GM23338 (cell line): ENCODE data around the gene CCNK. TPM values are rescaled to one million over a fixed set of nuclear protein-coding genes. Genes with fewer than 3 reads are reported as not detected.
A peak's percentile ranks its signal among the peaks of the same experiment; 100 is the strongest.

Source experiments
- ATAC-seq: fragments of 200-7000 bp; cut with Tn5 transposase; 3 replicates; pipeline ENCODE4 v1.9.1; 2020
- DNase-seq: peaks from one replicate; pipeline ENCODE4 v3.0.0-alpha.2; 2015; ENCODE audit warnings: low spot score
- H2AFZ ChIP-seq: fragments of 200-600 bp; sonication (generic); 2 replicates; pipeline ENCODE4 v1.8.0; 2016; ENCODE audit warnings: antibody characterized with exemption, mild to moderate bottlenecking, moderate library complexity
- H3F3A ChIP-seq: fragments of 200-600 bp; sonication (generic); replicated peaks from 2 replicates; pipeline ENCODE4 v1.8.0; 2017; ENCODE audit warnings: antibody characterized with exemption, mixed run types, low read depth
- H3K27ac ChIP-seq: fragments of 200-600 bp; sonication (generic); 2 replicates; pipeline ENCODE4 v1.6.1; 2016; ENCODE audit warnings: low read depth
- H3K27me3 ChIP-seq: fragments of 200-600 bp; sonication (generic); 2 replicates; pipeline ENCODE4 v1.8.0; 2016; ENCODE audit warnings: mild to moderate bottlenecking, mixed run types, moderate library complexity; ENCODE audit not compliant: insufficient read depth
- H3K36me3 ChIP-seq: fragments of 200-600 bp; sonication (generic); 2 replicates; pipeline ENCODE4 v1.8.0; 2016; ENCODE audit warnings: mild to moderate bottlenecking; ENCODE audit not compliant: insufficient read depth
- H3K4me1 ChIP-seq: fragments of 200-600 bp; sonication (generic); 2 replicates; pipeline ENCODE4 v1.8.0; 2016; ENCODE audit warnings: mild to moderate bottlenecking, moderate library complexity; ENCODE audit not compliant: insufficient read depth
- H3K4me2 ChIP-seq: fragments of 200-600 bp; sonication (generic); 2 replicates; pipeline ENCODE4 v1.7.1; 2017; ENCODE audit warnings: mixed run types
- H3K4me3 ChIP-seq: fragments of 200-600 bp; sonication (generic); 2 replicates; pipeline ENCODE4 v1.6.1; 2016; ENCODE audit warnings: mixed run types
- H3K79me2 ChIP-seq: fragments of 200-600 bp; sonication (generic); replicated peaks from 2 replicates; pipeline ENCODE4 v1.8.0; 2017; ENCODE audit warnings: mild to moderate bottlenecking; ENCODE audit not compliant: insufficient read depth
- H3K9me2 ChIP-seq: fragments of 200-600 bp; sonication (generic); 2 replicates; pipeline ENCODE4 v1.8.0; 2017; ENCODE audit not compliant: insufficient read depth
- H4K20me1 ChIP-seq: fragments of 200-600 bp; sonication (generic); replicated peaks from 2 replicates; pipeline ENCODE4 v1.8.0; 2017; ENCODE audit warnings: mild to moderate bottlenecking; ENCODE audit not compliant: insufficient read depth
- H3K27ac Mint-ChIP-seq: 2 replicates; pipeline ENCODE4 v1.8.0; 2020; ENCODE audit warnings: inconsistent platforms, mild to moderate bottlenecking, moderate library complexity, mixed read lengths
- H3K27me3 Mint-ChIP-seq: 3 replicates; pipeline ENCODE4 v1.8.0; 2022; ENCODE audit warnings: low read depth, mild to moderate bottlenecking, moderate library complexity, mixed read lengths, inconsistent platforms; ENCODE audit not compliant: insufficient read depth, poor library complexity
- H3K36me3 Mint-ChIP-seq: 3 replicates; pipeline ENCODE4 v1.8.0; 2021; ENCODE audit warnings: low read depth, mild to moderate bottlenecking, inconsistent platforms, moderate library complexity, mixed read lengths
- H3K4me1 Mint-ChIP-seq: 3 replicates; pipeline ENCODE4 v1.8.0; 2020; ENCODE audit warnings: mild to moderate bottlenecking, inconsistent platforms, mixed read lengths
- H3K4me3 Mint-ChIP-seq: 3 replicates; pipeline ENCODE4 v1.8.0; 2021; ENCODE audit warnings: moderate library complexity, mild to moderate bottlenecking, inconsistent platforms, mixed read lengths
- H3K9me3 Mint-ChIP-seq: 3 replicates; pipeline ENCODE4 v1.8.0; 2020; ENCODE audit warnings: moderate library complexity, mild to moderate bottlenecking, inconsistent platforms, mixed read lengths
- CREB1 ChIP-seq: fragments of 250-450 bp; sonication (Bioruptor Pico); IDR thresholded peaks from 2 replicates; pipeline ENCODE4 v1.5.0; 2020; ENCODE audit warnings: low read depth, mild to moderate bottlenecking, moderate library complexity
- EZH2 ChIP-seq: fragments of 200-600 bp; sonication (generic); IDR thresholded peaks from one replicate; pipeline ENCODE4 v1.8.0; 2017; ENCODE audit warnings: antibody characterized with exemption, mild to moderate bottlenecking, low read depth; ENCODE audit not compliant: unreplicated experiment
- EZH2phosphoT487 ChIP-seq: fragments of 200-600 bp; sonication (generic); IDR thresholded peaks from one replicate; pipeline ENCODE4 v1.8.1; 2018; ENCODE audit warnings: antibody characterized with exemption; ENCODE audit not compliant: unreplicated experiment
- JUNB ChIP-seq: IDR thresholded peaks from one replicate; pipeline ENCODE4 v1.6.1; 2016; ENCODE audit warnings: antibody characterized with exemption; ENCODE audit not compliant: unreplicated experiment
- NANOG ChIP-seq: IDR thresholded peaks from 2 replicates; pipeline ENCODE4 v1.6.1; 2016; ENCODE audit warnings: antibody characterized with exemption, borderline replicate concordance
- POLR2AphosphoS5 ChIP-seq: IDR thresholded peaks from 2 replicates; pipeline ENCODE4 v1.6.1; 2016; ENCODE audit warnings: antibody characterized with exemption, low read depth
- STAT1 ChIP-seq: IDR thresholded peaks from one replicate; pipeline ENCODE4 v1.6.1; 2016; ENCODE audit warnings: antibody characterized with exemption; ENCODE audit not compliant: unreplicated experiment
- ZNF114 ChIP-seq: fragments of 250-450 bp; sonication (Bioruptor Pico); IDR thresholded peaks from 2 replicates; pipeline ENCODE4 v1.5.0; 2020; ENCODE audit warnings: mild to moderate bottlenecking, moderate library complexity
- ZNF331 ChIP-seq: fragments of 250-450 bp; sonication (Bioruptor Pico); IDR thresholded peaks from 2 replicates; pipeline ENCODE4 v1.5.0; 2020; ENCODE audit warnings: low read depth, mild to moderate bottlenecking, moderate library complexity
- polyA plus RNA-seq: library from polyadenylated mRNA; unstranded; fragments of >200 nt; fragmentation: Nextera tagmentation; extraction: Ambion mirVana; gene quantifications from 2 replicates; pipeline ENCODE4 v1.2.1, GENCODE V29; 2016
- total RNA-seq: library from RNA; depleted of rRNA; stranded (reverse); fragments of >200 nt; shearing (Covaris generic); gene quantifications from 2 replicates; pipeline ENCODE4 v1.2.3, GENCODE V29; 2014
- TF ChIP-seq, protein P1 (sequence below): IDR thresholded peaks from 2 replicates; pipeline ENCODE4 v1.6.1; 2016; ENCODE audit warnings: antibody characterized with exemption
- TF ChIP-seq, protein P2 (sequence below): fragments of 250-450 bp; sonication (Bioruptor Pico); IDR thresholded peaks from 2 replicates; pipeline ENCODE4 v1.5.0; 2020; ENCODE audit warnings: mild to moderate bottlenecking, moderate library complexity
- TF ChIP-seq, protein P3 (sequence below), 2 experiments: fragments of 200-600 bp in 1 of 2; sonication (generic) in 1 of 2; conservative IDR thresholded peaks; 2 replicates each; pipeline versions ENCODE4 v1.5.1 to v1.6.1; 2016 to 2017; ENCODE audit warnings: antibody characterized with exemption in 2 of 2, low read depth in 2 of 2, mild to moderate bottlenecking in 2 of 2, moderate library complexity in 1 of 2
- TF ChIP-seq, protein P4 (sequence below): IDR thresholded peaks from one replicate; pipeline ENCODE4 v1.6.1; 2018; ENCODE audit warnings: antibody characterized with exemption; ENCODE audit not compliant: unreplicated experiment

Gene CCNK
- total and polyA plus RNA-seq, 2 experiments from 2014 or later: 54.0 to 60.6 TPM

DNA sequence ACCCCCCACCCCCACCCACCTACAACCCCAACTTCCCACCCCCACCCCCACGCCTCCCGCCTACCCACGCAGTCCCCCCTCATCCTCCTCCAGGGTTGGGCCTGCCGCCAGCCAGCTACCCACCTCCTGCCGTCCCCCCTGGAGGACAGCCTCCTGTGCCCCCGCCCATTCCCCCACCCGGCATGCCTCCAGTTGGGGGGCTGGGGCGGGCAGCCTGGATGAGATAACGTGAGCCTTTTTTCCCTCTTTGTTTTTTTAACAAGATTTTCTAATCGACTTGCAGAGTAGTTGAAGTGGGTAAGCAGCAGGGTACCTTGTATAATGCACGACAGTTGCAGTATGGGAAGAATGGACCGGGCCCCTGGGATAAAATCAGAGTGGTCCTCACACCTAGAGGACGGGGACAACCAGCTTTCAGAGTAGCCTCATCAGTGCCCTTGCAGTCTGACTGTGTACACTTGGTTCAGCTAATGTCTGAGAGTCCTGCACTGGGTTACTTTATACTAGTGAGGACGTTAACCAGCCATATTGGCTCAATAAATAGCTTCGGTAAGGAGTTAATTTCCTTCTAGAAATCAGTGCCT is 29.4 kb downstream of the CCNK start:
- no peak for ATAC-seq
- peaks cover 7% of the 10 kb centered on the region; the same call in 1 of the 2 replicates for H3F3A ChIP-seq
- peaks cover 3% of the 10 kb centered on the region; the same call in 1 of the 2 replicates for H4K20me1 ChIP-seq
- H3K9me3 Mint-ChIP-seq: no peaks in the 10 kb centered on the region
- no peaks in the 10 kb centered on the region for H3K79me2 ChIP-seq
- TF ChIP-seq NANOG (no peak), CREB1 (CRISPR knock-in tag) (no peak), EZH2phosphoT487 (no peak), ZNF114 (CRISPR knock-in tag) (no peak), ZNF331 (CRISPR knock-in tag) (no peak), JUNB (no peak), EZH2 (no peak), STAT1 (no peak), POLR2AphosphoS5 (no peak)
- TF ChIP-seq, protein P1, sequence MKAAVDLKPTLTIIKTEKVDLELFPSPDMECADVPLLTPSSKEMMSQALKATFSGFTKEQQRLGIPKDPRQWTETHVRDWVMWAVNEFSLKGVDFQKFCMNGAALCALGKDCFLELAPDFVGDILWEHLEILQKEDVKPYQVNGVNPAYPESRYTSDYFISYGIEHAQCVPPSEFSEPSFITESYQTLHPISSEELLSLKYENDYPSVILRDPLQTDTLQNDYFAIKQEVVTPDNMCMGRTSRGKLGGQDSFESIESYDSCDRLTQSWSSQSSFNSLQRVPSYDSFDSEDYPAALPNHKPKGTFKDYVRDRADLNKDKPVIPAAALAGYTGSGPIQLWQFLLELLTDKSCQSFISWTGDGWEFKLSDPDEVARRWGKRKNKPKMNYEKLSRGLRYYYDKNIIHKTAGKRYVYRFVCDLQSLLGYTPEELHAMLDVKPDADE: no peak
- TF ChIP-seq, protein P2, sequence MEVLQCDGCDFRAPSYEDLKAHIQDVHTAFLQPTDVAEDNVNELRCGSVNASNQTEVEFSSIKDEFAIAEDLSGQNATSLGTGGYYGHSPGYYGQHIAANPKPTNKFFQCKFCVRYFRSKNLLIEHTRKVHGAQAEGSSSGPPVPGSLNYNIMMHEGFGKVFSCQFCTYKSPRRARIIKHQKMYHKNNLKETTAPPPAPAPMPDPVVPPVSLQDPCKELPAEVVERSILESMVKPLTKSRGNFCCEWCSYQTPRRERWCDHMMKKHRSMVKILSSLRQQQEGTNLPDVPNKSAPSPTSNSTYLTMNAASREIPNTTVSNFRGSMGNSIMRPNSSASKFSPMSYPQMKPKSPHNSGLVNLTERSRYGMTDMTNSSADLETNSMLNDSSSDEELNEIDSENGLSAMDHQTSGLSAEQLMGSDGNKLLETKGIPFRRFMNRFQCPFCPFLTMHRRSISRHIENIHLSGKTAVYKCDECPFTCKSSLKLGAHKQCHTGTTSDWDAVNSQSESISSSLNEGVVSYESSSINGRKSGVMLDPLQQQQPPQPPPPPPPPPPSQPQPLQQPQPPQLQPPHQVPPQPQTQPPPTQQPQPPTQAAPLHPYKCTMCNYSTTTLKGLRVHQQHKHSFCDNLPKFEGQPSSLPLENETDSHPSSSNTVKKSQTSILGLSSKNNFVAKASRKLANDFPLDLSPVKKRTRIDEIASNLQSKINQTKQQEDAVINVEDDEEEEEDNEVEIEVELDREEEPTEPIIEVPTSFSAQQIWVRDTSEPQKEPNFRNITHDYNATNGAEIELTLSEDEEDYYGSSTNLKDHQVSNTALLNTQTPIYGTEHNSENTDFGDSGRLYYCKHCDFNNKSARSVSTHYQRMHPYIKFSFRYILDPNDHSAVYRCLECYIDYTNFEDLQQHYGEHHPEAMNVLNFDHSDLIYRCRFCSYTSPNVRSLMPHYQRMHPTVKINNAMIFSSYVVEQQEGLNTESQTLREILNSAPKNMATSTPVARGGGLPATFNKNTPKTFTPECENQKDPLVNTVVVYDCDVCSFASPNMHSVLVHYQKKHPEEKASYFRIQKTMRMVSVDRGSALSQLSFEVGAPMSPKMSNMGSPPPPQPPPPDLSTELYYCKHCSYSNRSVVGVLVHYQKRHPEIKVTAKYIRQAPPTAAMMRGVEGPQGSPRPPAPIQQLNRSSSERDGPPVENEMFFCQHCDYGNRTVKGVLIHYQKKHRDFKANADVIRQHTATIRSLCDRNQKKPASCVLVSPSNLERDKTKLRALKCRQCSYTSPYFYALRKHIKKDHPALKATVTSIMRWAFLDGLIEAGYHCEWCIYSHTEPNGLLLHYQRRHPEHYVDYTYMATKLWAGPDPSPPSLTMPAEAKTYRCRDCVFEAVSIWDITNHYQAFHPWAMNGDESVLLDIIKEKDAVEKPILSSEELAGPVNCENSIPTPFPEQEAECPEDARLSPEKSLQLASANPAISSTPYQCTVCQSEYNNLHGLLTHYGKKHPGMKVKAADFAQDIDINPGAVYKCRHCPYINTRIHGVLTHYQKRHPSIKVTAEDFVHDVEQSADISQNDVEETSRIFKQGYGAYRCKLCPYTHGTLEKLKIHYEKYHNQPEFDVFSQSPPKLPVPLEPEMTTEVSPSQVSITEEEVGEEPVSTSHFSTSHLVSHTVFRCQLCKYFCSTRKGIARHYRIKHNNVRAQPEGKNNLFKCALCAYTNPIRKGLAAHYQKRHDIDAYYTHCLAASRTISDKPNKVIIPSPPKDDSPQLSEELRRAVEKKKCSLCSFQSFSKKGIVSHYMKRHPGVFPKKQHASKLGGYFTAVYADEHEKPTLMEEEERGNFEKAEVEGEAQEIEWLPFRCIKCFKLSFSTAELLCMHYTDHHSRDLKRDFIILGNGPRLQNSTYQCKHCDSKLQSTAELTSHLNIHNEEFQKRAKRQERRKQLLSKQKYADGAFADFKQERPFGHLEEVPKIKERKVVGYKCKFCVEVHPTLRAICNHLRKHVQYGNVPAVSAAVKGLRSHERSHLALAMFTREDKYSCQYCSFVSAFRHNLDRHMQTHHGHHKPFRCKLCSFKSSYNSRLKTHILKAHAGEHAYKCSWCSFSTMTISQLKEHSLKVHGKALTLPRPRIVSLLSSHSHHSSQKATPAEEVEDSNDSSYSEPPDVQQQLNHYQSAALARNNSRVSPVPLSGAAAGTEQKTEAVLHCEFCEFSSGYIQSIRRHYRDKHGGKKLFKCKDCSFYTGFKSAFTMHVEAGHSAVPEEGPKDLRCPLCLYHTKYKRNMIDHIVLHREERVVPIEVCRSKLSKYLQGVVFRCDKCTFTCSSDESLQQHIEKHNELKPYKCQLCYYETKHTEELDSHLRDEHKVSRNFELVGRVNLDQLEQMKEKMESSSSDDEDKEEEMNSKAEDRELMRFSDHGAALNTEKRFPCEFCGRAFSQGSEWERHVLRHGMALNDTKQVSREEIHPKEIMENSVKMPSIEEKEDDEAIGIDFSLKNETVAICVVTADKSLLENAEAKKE: no peak
- TF ChIP-seq, protein P3, sequence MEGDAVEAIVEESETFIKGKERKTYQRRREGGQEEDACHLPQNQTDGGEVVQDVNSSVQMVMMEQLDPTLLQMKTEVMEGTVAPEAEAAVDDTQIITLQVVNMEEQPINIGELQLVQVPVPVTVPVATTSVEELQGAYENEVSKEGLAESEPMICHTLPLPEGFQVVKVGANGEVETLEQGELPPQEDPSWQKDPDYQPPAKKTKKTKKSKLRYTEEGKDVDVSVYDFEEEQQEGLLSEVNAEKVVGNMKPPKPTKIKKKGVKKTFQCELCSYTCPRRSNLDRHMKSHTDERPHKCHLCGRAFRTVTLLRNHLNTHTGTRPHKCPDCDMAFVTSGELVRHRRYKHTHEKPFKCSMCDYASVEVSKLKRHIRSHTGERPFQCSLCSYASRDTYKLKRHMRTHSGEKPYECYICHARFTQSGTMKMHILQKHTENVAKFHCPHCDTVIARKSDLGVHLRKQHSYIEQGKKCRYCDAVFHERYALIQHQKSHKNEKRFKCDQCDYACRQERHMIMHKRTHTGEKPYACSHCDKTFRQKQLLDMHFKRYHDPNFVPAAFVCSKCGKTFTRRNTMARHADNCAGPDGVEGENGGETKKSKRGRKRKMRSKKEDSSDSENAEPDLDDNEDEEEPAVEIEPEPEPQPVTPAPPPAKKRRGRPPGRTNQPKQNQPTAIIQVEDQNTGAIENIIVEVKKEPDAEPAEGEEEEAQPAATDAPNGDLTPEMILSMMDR (conservative IDR thresholded peaks at IDR 0.05; ENCODE audit: low read depth in 2 of 2): no peak
- TF ChIP-seq, protein P4, sequence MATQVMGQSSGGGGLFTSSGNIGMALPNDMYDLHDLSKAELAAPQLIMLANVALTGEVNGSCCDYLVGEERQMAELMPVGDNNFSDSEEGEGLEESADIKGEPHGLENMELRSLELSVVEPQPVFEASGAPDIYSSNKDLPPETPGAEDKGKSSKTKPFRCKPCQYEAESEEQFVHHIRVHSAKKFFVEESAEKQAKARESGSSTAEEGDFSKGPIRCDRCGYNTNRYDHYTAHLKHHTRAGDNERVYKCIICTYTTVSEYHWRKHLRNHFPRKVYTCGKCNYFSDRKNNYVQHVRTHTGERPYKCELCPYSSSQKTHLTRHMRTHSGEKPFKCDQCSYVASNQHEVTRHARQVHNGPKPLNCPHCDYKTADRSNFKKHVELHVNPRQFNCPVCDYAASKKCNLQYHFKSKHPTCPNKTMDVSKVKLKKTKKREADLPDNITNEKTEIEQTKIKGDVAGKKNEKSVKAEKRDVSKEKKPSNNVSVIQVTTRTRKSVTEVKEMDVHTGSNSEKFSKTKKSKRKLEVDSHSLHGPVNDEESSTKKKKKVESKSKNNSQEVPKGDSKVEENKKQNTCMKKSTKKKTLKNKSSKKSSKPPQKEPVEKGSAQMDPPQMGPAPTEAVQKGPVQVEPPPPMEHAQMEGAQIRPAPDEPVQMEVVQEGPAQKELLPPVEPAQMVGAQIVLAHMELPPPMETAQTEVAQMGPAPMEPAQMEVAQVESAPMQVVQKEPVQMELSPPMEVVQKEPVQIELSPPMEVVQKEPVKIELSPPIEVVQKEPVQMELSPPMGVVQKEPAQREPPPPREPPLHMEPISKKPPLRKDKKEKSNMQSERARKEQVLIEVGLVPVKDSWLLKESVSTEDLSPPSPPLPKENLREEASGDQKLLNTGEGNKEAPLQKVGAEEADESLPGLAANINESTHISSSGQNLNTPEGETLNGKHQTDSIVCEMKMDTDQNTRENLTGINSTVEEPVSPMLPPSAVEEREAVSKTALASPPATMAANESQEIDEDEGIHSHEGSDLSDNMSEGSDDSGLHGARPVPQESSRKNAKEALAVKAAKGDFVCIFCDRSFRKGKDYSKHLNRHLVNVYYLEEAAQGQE: no peak
- H3K36me3 ChIP-seq: peaks cover 16% of the 10 kb centered on the region
- H3K27me3 Mint-ChIP-seq: peaks cover 9% of the 10 kb centered on the region
- H3K36me3 Mint-ChIP-seq: peaks cover 46% of the 10 kb centered on the region
- no peak overlapping the region for H3K4me3 Mint-ChIP-seq
- H3K9me2 ChIP-seq: no peaks in the 10 kb centered on the region
- no peak for DNase-seq
- H3K27ac Mint-ChIP-seq: no peak overlapping the region
- peaks cover 6% of the 10 kb centered on the region for H3K4me1 ChIP-seq
- peak overlapping the region; percentile 55; the same call in 1 of the 2 replicates for H3K27ac ChIP-seq
- no peaks in the 10 kb centered on the region for H3K27me3 ChIP-seq
- H2AFZ ChIP-seq: no peak overlapping the region
- 0 out of 2 replicates have a peak overlapping the region, but pooled peaks have one; percentile 55 for H3K4me2 ChIP-seq
- H3K4me3 ChIP-seq: no peak overlapping the region
- peaks cover 17% of the 10 kb centered on the region for H3K4me1 Mint-ChIP-seq
